HepG2 (cell line): ENCODE data around the gene EIF3B.

Experiments
- CTCF ChIP-seq: sonication (generic); formaldehyde crosslinking; IDR thresholded peaks from 2 replicates; pipeline ENCODE4 v1.5.0; 2020; ENCODE audit warnings: mild to moderate bottlenecking, missing genetic modification reagents, moderate library complexity
- FOXJ3 ChIP-seq: sonication (generic); formaldehyde crosslinking; IDR thresholded peaks from 2 replicates; pipeline ENCODE4 v1.4.0; 2020; ENCODE audit warnings: missing genetic modification reagents, mild to moderate bottlenecking, borderline replicate concordance
- JUND ChIP-seq: sonication (generic); formaldehyde crosslinking; IDR thresholded peaks from 2 replicates; pipeline ENCODE4 v1.8.0; 2022; ENCODE audit warnings: mild to moderate bottlenecking, missing genetic modification reagents
- MTF1 ChIP-seq: sonication (generic); formaldehyde crosslinking; IDR thresholded peaks from 2 replicates; pipeline ENCODE4 v1.5.0; 2020; ENCODE audit warnings: missing genetic modification reagents
- NFE2 ChIP-seq: sonication (generic); formaldehyde crosslinking; IDR thresholded peaks from 2 replicates; pipeline ENCODE4 v1.4.0; 2020; ENCODE audit warnings: missing genetic modification reagents
- RAD21 ChIP-seq: fragments of 450-650 bp; formaldehyde crosslinking; IDR thresholded peaks from 2 replicates; pipeline ENCODE4 v1.5.0; 2020; ENCODE audit warnings: mild to moderate bottlenecking
- RXRA ChIP-seq: sonication (generic); formaldehyde crosslinking; IDR thresholded peaks from 2 replicates; pipeline ENCODE4 v1.5.1; 2020; ENCODE audit warnings: missing genetic modification reagents
- SRF ChIP-seq: IDR thresholded peaks from 2 replicates; pipeline ENCODE4 v1.6.1; 2011; ENCODE audit warnings: mild to moderate bottlenecking, low read depth, low read length, moderate library complexity
- ZBTB40 ChIP-seq, 2 experiments: fragments of 450-650 bp in 1 of 2; sonication (generic) in 1 of 2; formaldehyde crosslinking in 1 of 2; IDR thresholded peaks; 2 replicates each; pipeline versions ENCODE4 v1.6.1 to v1.8.0; 2016 to 2022; ENCODE audit warnings: antibody characterized with exemption in 1 of 2, mild to moderate bottlenecking in 1 of 2, missing genetic modification reagents in 1 of 2
- ZFP90 ChIP-seq: sonication (generic); formaldehyde crosslinking; IDR thresholded peaks from 2 replicates; pipeline ENCODE4 v1.8.0; 2022; ENCODE audit warnings: missing genetic modification reagents, mild to moderate bottlenecking, inconsistent platforms, borderline replicate concordance
- ZIK1 ChIP-seq: sonication (generic); formaldehyde crosslinking; IDR thresholded peaks from 2 replicates; pipeline ENCODE4 v1.5.0; 2020; ENCODE audit warnings: mild to moderate bottlenecking, low read depth, missing genetic modification reagents, borderline replicate concordance
- ZNF343 ChIP-seq: sonication (generic); formaldehyde crosslinking; IDR thresholded peaks from 2 replicates; pipeline ENCODE4 v1.4.0; 2020; ENCODE audit warnings: mild to moderate bottlenecking, missing genetic modification reagents
- ZSCAN20 ChIP-seq: sonication (generic); formaldehyde crosslinking; IDR thresholded peaks from 2 replicates; pipeline ENCODE4 v1.4.0; 2020; ENCODE audit warnings: missing genetic modification reagents, mild to moderate bottlenecking, borderline replicate concordance

GRCh38 chr7:2306688-2307087 lies 47.9 kb upstream of the EIF3B start:
- no peak for TF ChIP-seq ZNF343 (CRISPR knock-in tag)
- no peak for TF ChIP-seq ZBTB40 (IDR thresholded peaks at IDR 0.05)
- TF ChIP-seq ZBTB40 (CRISPR knock-in tag; IDR thresholded peaks at IDR 0.05), result no peak
- TF ChIP-seq ZIK1, result no peak
- no peak for TF ChIP-seq CTCF (CRISPR knock-in tag)
- TF ChIP-seq RXRA (CRISPR knock-in tag), result no peak
- TF ChIP-seq ZSCAN20, result no peak
- no peak for TF ChIP-seq JUND
- TF ChIP-seq SRF, result no peak
- no peak for TF ChIP-seq ZFP90
- TF ChIP-seq NFE2 (CRISPR knock-in tag), result no peak
- no peak for TF ChIP-seq FOXJ3 (CRISPR knock-in tag)
- TF ChIP-seq MTF1 (CRISPR knock-in tag), result no peak
- no peak for TF ChIP-seq RAD21
